ENCODE measurements around the gene KRT35. TPM values are rescaled to one million over a fixed set of nuclear protein-coding genes. Genes with fewer than 3 reads are reported as not detected.

KRT35 gene
- polyA plus RNA-seq, 1 experiment: not detected

GRCh38 chr17:41518031-41518430 is 37.1 kb upstream of the KRT35 start:
- Histone ChIP-seq H3K27me3 (ENCODE audit: control insufficient read depth, insufficient read depth, low read length) (no peaks in the 10 kb centered on the region), H3K4me3 (ENCODE audit: low read depth, low read length) (no peak overlapping the region), H3K36me3 (ENCODE audit: control insufficient read depth, insufficient read depth, low read length) (no peaks in the 10 kb centered on the region)
- no peak for DNase-seq (ENCODE audit: low read depth)
- POLR2A ChIA-PET: no interaction called here
- CTCF ChIA-PET: interaction anchor here (1.1 kb wide), 1 partner anchor 130 kb away, joined by 4 read pairs; no protein-coding TSS in a partner anchor
- TF ChIP-seq CTCF (IDR thresholded peaks at IDR 0.05; ENCODE audit: insufficient read depth, low read depth, low read length): no peak

- no peaks in the 10 kb centered on the region for H3K36me3 ChIP-seq (ENCODE audit: control insufficient read depth, insufficient read depth, low read length)
- DNase-seq (ENCODE audit: low read depth): no peak
- no peak overlapping the region for H3K4me3 ChIP-seq (ENCODE audit: low read depth, low read length)
- H3K27me3 ChIP-seq (ENCODE audit: control insufficient read depth, insufficient read depth, low read length): no peaks in the 10 kb centered on the region
- ChIA-PET CTCF (interaction anchor here (1.1 to 2.9 kb wide), 2 partner anchors 21 to 131 kb away, joined by 4 to 8 read pairs; no protein-coding TSS in a partner anchor), POLR2A (no interaction called here)
- no peak for TF ChIP-seq CTCF (IDR thresholded peaks at IDR 0.05; ENCODE audit: insufficient read depth, low read depth, low read length)
Measured at GRCh38 chr17:41516830-41517283, 35.9 kb upstream of the KRT35 start.

- Histone ChIP-seq H3K36me3 (ENCODE audit: control insufficient read depth, insufficient read depth, low read length) (no peaks in the 10 kb centered on the region), H3K27me3 (ENCODE audit: control insufficient read depth, insufficient read depth, low read length) (no peaks in the 10 kb centered on the region), H3K4me3 (ENCODE audit: low read depth, low read length) (no peak overlapping the region)
- ChIA-PET CTCF (interaction anchor here (2.9 kb wide), 1 partner anchor 20 kb away, joined by 8 read pairs; no protein-coding TSS in a partner anchor), POLR2A (no interaction called here)
- DNase-seq (ENCODE audit: low read depth): no peak
- TF ChIP-seq CTCF (IDR thresholded peaks at IDR 0.05; ENCODE audit: insufficient read depth, low read depth, low read length): no peak
Measured at GRCh38 chr17:41516147-41516829, 35.3 kb upstream of the KRT35 start.

- H3K27me3 ChIP-seq (ENCODE audit: control insufficient read depth, insufficient read depth, low read length): no peaks in the 10 kb centered on the region
- no peak for TF ChIP-seq CTCF (IDR thresholded peaks at IDR 0.05; ENCODE audit: insufficient read depth, low read depth, low read length)
- DNase-seq (ENCODE audit: low read depth): no peak
- no peaks in the 10 kb centered on the region for H3K36me3 ChIP-seq (ENCODE audit: control insufficient read depth, insufficient read depth, low read length)
- POLR2A ChIA-PET: no interaction called here
- H3K4me3 ChIP-seq (ENCODE audit: low read depth, low read length): no peak overlapping the region
- CTCF ChIA-PET: no interaction called here
Measured at GRCh38 chr17:41513168-41513547, 32.2 kb upstream of the KRT35 start.

- TF ChIP-seq CTCF (IDR thresholded peaks at IDR 0.05; ENCODE audit: insufficient read depth, low read depth, low read length): no peak
- Histone ChIP-seq H3K36me3 (ENCODE audit: control insufficient read depth, insufficient read depth, low read length) (no peaks in the 10 kb centered on the region), H3K4me3 (ENCODE audit: low read depth, low read length) (no peak overlapping the region), H3K27me3 (ENCODE audit: control insufficient read depth, insufficient read depth, low read length) (no peaks in the 10 kb centered on the region)
- CTCF ChIA-PET: interaction anchor here (0.6 to 1.0 kb wide), 2 partner anchors 58 to 658 kb away, joined by 3 to 4 read pairs; no protein-coding TSS in a partner anchor
- DNase-seq (ENCODE audit: low read depth): no peak
- POLR2A ChIA-PET: no interaction called here
Measured at GRCh38 chr17:41512546-41513167, 31.7 kb upstream of the KRT35 start.

Measured in BJ (cell line).